Psoas muscle (tissue), 8 donors: ENCODE measurements around the gene LIMA1. TPM values are rescaled to one million over a fixed set of nuclear protein-coding genes. Genes with fewer than 3 reads are reported as not detected.
"Not testable (repeated sequence)": the region's sequence is repeated elsewhere in the genome, so short reads cannot be mapped to it uniquely, and the experiment has no call there.

Source experiments
- ATAC-seq, 4 donors: fragments of 200-7000 bp; cut with Tn5 transposase; one replicate each; pipeline ENCODE4 v1.9.1; 2020; ENCODE audit warnings: moderate library complexity in 3 of 4, mild to moderate bottlenecking in 2 of 4
- DNase-seq, 2 donors: peaks; one replicate each; pipeline ENCODE4 v3.0.0-alpha.2; 2020
- H3K27ac ChIP-seq: fragments of 200-600 bp; one replicate; pipeline ENCODE4 v1.8.0; 2022
- H3K27me3 ChIP-seq, 3 donors: fragments of 200-600 bp in 1 of 3; one replicate each; pipeline versions ENCODE4 v1.6.1 to v1.8.0; 2013 to 2022; ENCODE audit warnings: low read length in 2 of 3, mild to moderate bottlenecking in 2 of 3, moderate library complexity in 1 of 3; ENCODE audit not compliant: insufficient read depth in 3 of 3
- H3K36me3 ChIP-seq, 2 donors: fragments of 200-600 bp in 1 of 2; one replicate each; pipeline versions ENCODE4 v1.6.1 to v1.8.0; 2013 to 2022; ENCODE audit warnings: low read depth in 1 of 2, mild to moderate bottlenecking in 1 of 2, moderate library complexity in 1 of 2; ENCODE audit not compliant: insufficient read depth in 1 of 2
- H3K4me1 ChIP-seq: fragments of 200-600 bp; one replicate; pipeline ENCODE4 v1.8.0; 2022
- H3K4me3 ChIP-seq: fragments of 200-600 bp; one replicate; pipeline ENCODE4 v1.8.0; 2022; ENCODE audit warnings: mild to moderate bottlenecking
- H3K9me3 ChIP-seq: fragments of 200-600 bp; one replicate; pipeline ENCODE4 v1.8.0; 2022
- CTCF ChIP-seq: fragments of 200-600 bp; IDR thresholded peaks from one replicate; pipeline ENCODE4 v1.8.0; 2022; ENCODE audit warnings: antibody characterized with exemption
- whole genome bisulfite sequencing, 3 donors: extraction: QIAGEN DNeasy Blood & Tissue Kit; methylation state at CpG; one replicate each; pipeline versions ENCODE4 v1.1.6 to v1.1.7; 2013; 5-methylcytosine and 5-hydroxymethylcytosine counted together
- intact Hi-C, 2 donors: fragments of 100-400 bp; cut with DNase I; formaldehyde crosslinking; loops; one replicate each; pipeline versions ENCODE4 v1.11.0 to v1.14.2; 2022
- polyA plus RNA-seq, 3 donors: library from polyadenylated mRNA; stranded (reverse); fragments of 200-250 nt; gene quantifications; one replicate each; pipeline ENCODE4 v1.2.3, GENCODE V29; 2013
- total RNA-seq, 4 donors: library from RNA; stranded (reverse); fragmentation: NEBNext Ultra II Directional in 2 of 4; extraction: Animal tissue kit (Norgen Biotek cat#: 25700) in 2 of 4; gene quantifications; one replicate each; pipeline versions ENCODE4 v1.2.1 to v1.2.4, GENCODE V29; 2021 to 2023
- donor health status: healthy with polysubstance abuse.
- donor health status: DM: no; HTN: no; CAD: no; lungs with moderate emphysema.
- donor health status: Bipolar disorder and iron deficiency.
- donor health status: healthy.
- donor health status: DM: yes; HTN: yes; CAD: no.
- donor health status: DM: no; HTN: no; CAD: no.
- donor health status: DM: no; HTN: no; CAD: no.
- donor health status: DM: yes; HTN: yes; CAD: no.

Gene LIMA1
- total and polyA plus RNA-seq, 7 donors, result 5.6 to 25.3 (median 9.0) TPM

DNA sequence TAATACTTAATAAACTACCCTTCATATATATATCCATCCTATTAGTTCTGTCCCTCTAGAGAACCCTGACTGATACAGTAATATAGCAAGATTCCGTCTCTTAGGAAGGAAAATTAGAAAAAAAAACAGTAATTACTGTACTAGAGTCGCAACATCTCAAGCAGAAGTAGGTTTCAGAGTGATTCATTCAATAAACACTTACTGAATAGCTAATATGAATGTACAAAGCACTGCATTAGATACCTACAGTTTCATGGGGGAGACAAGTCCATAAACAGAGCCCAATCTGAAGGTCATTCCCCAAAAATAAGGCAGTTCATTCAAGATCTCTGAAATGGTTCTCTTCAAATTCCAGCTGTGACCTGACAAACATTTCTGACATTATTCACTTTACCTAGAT lies 126.1 kb downstream of the LIMA1 start:
- intact Hi-C loops, result no loop called here
- Histone ChIP-seq H3K4me3 (no peak overlapping the region), H3K36me3 (no peaks in the 10 kb centered on the region), H3K9me3 (no peaks in the 10 kb centered on the region), H3K4me1 (no peaks in the 10 kb centered on the region), H3K27me3 (no peaks in the 10 kb centered on the region), H3K27ac (no peak overlapping the region)
- WGBS, 3 donors, result 86 to 98% (median 96%) methylated on average over 2 of the region's 2 CpGs
- DNase-seq (no peak), ATAC-seq (no peak)
- TF ChIP-seq CTCF, result no peak

DNA sequence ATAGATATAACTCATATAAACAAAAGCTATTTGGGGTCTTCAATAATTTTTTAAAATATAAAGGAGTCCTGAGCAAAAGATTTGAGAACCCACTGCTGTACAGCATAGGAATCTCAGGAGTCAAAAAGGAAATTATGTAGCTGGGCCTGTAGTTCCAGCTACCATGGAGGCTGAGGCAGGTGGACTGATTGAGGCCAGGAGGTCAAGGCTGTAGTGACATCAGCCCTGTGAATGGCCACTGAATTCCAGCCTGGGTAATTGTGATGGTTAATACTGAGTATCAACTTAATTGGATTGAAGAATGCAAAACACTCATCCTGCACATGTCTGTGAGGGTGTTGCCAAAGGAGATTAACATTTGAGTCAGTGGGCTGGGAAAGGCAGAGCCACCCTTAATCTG lies 126.7 kb downstream of the LIMA1 start:
- Histone ChIP-seq H3K4me3 (no peak overlapping the region), H3K36me3 (no peaks in the 10 kb centered on the region), H3K9me3 (no peaks in the 10 kb centered on the region), H3K27me3 (no peaks in the 10 kb centered on the region), H3K27ac (no peak overlapping the region), H3K4me1 (no peaks in the 10 kb centered on the region)
- DNase-seq, result no peak
- intact Hi-C loops, result no loop called here
- ATAC-seq, result no peak
- TF ChIP-seq CTCF, result no peak

GRCh38 chr12:50154947-50155346 lies 128.4 kb downstream of the LIMA1 start:
- H3K27ac ChIP-seq, DNase-seq, H3K4me3 ChIP-seq, intact Hi-C loops, H3K27me3 ChIP-seq, H3K9me3 ChIP-seq, H3K4me1 ChIP-seq, ATAC-seq, H3K36me3 ChIP-seq: not testable (repeated sequence)
- WGBS, 3 donors, result 92 to 95% (median 93%) methylated on average over 5 of the region's 5 CpGs

- no peak overlapping the region for H3K27ac ChIP-seq
- H3K4me1 ChIP-seq, result peaks cover 3% of the 10 kb centered on the region
- no peak for ATAC-seq
- H3K9me3 ChIP-seq, result no peaks in the 10 kb centered on the region
- no peak overlapping the region for H3K4me3 ChIP-seq
- DNase-seq, result no peak
- intact Hi-C loops, result no loop called here
- H3K27me3 ChIP-seq, result no peaks in the 10 kb centered on the region
- TF ChIP-seq CTCF, result no peak
- H3K36me3 ChIP-seq, result no peaks in the 10 kb centered on the region
- WGBS, 3 donors, result 69 to 82% (median 76%) methylated on average over 1 of the region's 1 CpG
Observed at GRCh38 chr12:50151047-50151687, 132.2 kb downstream of the LIMA1 start.

- peaks cover 3% of the 10 kb centered on the region for H3K4me1 ChIP-seq
Observed at GRCh38 chr12:50149311-50149710, 134.0 kb downstream of the LIMA1 start.

GRCh38 chr12:50148011-50148410 lies 135.3 kb downstream of the LIMA1 start:
- intact Hi-C loops, result not testable (repeated sequence)

More at GRCh38 chr12:50149311-50149710, 134.0 kb downstream of the LIMA1 start:
- Histone ChIP-seq H3K36me3 (no peaks in the 10 kb centered on the region), H3K4me3 (no peak overlapping the region), H3K27me3 (no peaks in the 10 kb centered on the region), H3K27ac (peak overlapping the region; percentile 9), H3K9me3 (no peaks in the 10 kb centered on the region)
- WGBS, 3 donors, result 47 to 61% (median 47%) methylated on average over 3 of the region's 3 CpGs
- intact Hi-C loops, result no loop called here
- no peak for ATAC-seq
- no peak for TF ChIP-seq CTCF
- DNase-seq, result no peak

More at GRCh38 chr12:50148011-50148410, 135.3 kb downstream of the LIMA1 start:
- not testable (repeated sequence) for ATAC-seq, H3K9me3 ChIP-seq, DNase-seq, H3K27me3 ChIP-seq, H3K27ac ChIP-seq, H3K4me3 ChIP-seq, H3K4me1 ChIP-seq, H3K36me3 ChIP-seq
- WGBS, 3 donors, result 69 to 86% (median 77%) methylated on average over 6 of the region's 6 CpGs
